Rectal smooth muscle tissue (tissue), 1 donor: Measurements from ENCODE around the gene FOXB1.

Experiments
- H3K27ac ChIP-seq: one replicate; pipeline ENCODE4 v1.7.0; 2013; ENCODE audit warnings: low read depth, low read length, inconsistent platforms
- H3K27me3 ChIP-seq: one replicate; pipeline ENCODE4 v1.7.0; 2013; ENCODE audit warnings: low read length; ENCODE audit not compliant: control insufficient read depth, insufficient read depth
- H3K36me3 ChIP-seq: one replicate; pipeline ENCODE4 v1.7.0; 2013; ENCODE audit warnings: low read length; ENCODE audit not compliant: control insufficient read depth, insufficient read depth
- H3K4me1 ChIP-seq: one replicate; pipeline ENCODE4 v1.7.0; 2013; ENCODE audit warnings: low read length; ENCODE audit not compliant: control insufficient read depth, insufficient read depth
- H3K4me3 ChIP-seq: one replicate; pipeline ENCODE4 v1.7.0; 2013; ENCODE audit warnings: low read length
- H3K9ac ChIP-seq: one replicate; pipeline ENCODE4 v1.7.0; 2013; ENCODE audit warnings: low read length

Gene FOXB1

DNA sequence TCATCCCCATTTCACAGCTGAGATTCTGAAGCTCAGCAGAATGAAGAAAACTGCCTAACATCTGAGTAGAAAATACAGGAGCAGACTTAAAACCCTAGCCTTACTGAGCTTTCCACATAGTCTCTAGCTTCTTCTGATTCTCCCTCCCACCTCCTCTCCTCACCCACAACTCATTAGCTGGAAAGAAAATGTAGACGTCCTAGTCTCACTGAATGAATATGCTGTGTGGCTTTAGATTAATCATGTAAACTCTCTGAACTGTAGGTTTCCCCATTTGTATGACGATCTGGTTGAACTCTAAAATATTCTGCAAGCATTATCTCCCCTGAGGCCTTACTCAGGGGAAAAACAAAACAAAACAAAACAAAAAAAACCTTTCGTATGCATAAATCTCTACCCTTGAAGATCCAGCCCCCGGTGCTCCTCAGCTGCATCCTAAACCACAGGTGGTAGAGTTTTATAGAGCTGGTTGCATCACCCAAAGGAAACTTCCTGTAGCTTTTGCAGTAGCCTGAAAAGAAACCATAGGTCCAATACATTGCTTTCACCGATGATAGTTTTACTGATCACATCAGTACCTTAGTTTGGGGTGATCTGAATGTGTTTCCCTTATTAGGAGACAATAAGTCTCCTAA lies 40.6 kb downstream of the FOXB1 start:
- H3K27me3 ChIP-seq: no peaks in the 10 kb centered on the region
- no peak overlapping the region for H3K9ac ChIP-seq
- no peaks in the 10 kb centered on the region for H3K4me1 ChIP-seq
- no peak overlapping the region for H3K27ac ChIP-seq
- H3K4me3 ChIP-seq: no peak overlapping the region
- no peaks in the 10 kb centered on the region for H3K36me3 ChIP-seq

DNA sequence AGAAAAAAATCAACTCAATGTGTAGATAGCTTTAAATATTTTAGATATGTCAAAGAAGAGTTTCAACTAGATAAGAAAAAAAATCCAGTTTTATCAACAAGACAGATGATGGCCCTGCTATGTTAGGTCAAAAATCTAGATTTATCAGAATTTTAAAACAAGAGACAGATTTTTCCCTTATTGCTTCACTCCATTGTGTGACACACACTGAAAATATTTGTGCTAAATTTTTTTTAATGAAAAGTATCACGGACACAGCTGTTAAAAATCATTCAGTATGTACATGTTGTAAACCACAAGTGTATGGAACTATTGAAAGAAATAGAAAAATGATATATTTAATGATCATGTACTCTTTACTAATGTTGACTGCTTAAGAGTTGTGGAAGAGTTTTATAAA lies 43.6 kb downstream of the FOXB1 start:
- H3K4me3 ChIP-seq: no peak overlapping the region
- no peaks in the 10 kb centered on the region for H3K36me3 ChIP-seq
- H3K4me1 ChIP-seq: no peaks in the 10 kb centered on the region
- H3K27me3 ChIP-seq: no peaks in the 10 kb centered on the region
- no peak overlapping the region for H3K27ac ChIP-seq
- H3K9ac ChIP-seq: no peak overlapping the region

DNA sequence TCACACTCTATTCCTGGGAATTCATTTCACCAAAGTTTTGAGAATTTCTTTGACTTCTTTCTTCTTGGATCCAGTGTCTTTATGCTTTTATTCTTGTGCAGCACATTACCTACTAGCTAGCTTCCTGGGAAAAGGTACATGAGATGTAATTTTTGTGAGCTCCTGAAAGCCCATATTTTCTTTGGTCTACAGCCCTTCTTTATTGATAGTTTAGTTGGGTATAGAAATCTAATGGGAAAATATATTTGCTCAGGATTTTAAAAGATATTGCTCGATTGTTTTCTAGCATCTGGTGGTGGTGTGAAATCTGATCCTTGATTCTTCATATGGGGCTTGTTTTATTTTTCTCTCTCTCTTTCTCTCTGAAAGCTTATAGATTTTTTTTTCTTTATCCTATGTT lies 45.8 kb downstream of the FOXB1 start:
- no peaks in the 10 kb centered on the region for H3K36me3 ChIP-seq
- no peak overlapping the region for H3K4me3 ChIP-seq
- no peaks in the 10 kb centered on the region for H3K4me1 ChIP-seq
- no peak overlapping the region for H3K9ac ChIP-seq
- H3K27ac ChIP-seq: no peak overlapping the region
- H3K27me3 ChIP-seq: no peaks in the 10 kb centered on the region

DNA sequence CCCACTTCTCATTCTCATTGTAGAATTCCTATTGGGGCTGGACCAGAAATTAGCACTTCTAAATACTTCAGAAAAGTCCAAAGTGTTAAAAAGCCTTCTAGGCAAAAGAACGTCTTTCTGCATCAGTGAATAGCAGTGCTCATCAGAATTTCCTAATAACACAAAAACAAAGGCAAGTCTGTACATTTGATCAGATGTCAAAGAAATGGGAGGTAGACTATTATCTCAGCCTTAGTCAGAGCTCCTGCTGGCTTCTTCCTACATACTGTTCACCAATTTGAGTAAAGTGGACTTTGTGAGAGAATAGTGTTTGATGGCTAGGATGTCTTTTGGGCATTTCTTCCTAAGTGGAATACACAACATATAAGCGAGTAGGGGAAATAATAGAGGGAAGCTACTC lies 48.7 kb downstream of the FOXB1 start:
- Histone ChIP-seq H3K27me3 (no peaks in the 10 kb centered on the region), H3K36me3 (no peaks in the 10 kb centered on the region), H3K9ac (no peak overlapping the region), H3K27ac (no peak overlapping the region), H3K4me1 (no peaks in the 10 kb centered on the region), H3K4me3 (no peak overlapping the region)

DNA sequence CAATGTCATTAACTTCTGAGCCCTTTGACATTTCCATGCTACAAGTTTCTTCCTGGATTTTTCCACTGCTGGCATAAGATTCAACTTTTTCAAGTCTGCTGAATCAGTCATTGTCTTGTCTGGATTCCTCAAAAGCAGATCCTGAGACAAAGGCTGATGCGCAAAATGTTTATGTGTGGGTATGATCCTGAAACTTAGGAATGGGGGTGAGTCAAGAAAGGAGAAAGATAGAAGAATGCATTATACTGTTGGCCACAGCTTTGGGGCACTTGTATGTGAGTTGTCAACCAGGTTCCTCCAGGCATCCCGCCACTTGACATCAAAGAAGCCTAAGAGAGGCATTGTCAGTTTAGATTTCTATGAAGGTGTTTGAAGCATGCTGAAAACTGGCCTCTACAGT lies 50.4 kb downstream of the FOXB1 start:
- no peak overlapping the region for H3K4me3 ChIP-seq

More for the DNA sequence above, 50.4 kb downstream of the FOXB1 start:
- H3K36me3 ChIP-seq: no peaks in the 10 kb centered on the region
- H3K4me1 ChIP-seq: no peaks in the 10 kb centered on the region
- H3K9ac ChIP-seq: no peak overlapping the region
- H3K27me3 ChIP-seq: no peaks in the 10 kb centered on the region
- H3K27ac ChIP-seq: no peak overlapping the region
